HG02943 (cell line): Measurements from ENCODE around the gene AOC1.
"Not testable (repeated sequence)": the region's sequence is repeated elsewhere in the genome, so short reads cannot be mapped to it uniquely, and the experiment has no call there.

Experiments
- ATAC-seq: cut with Tn5 transposase; IDR thresholded peaks from one replicate; pipeline ENCODE4 v1.9.1; 2021; ENCODE audit warnings: mild to moderate bottlenecking, low read depth, moderate library complexity; ENCODE audit not compliant: unreplicated experiment

Gene AOC1

GRCh38 chr7:150852371-150852905, at the start of gene AOC1:
AOC1 (plus strand) TSS chr7:150852517; CDS start chr7:150856471, 3,954 bp downstream.
- ATAC-seq: no peak

GRCh38 chr7:150803161-150803860, 49.0 kb upstream of the AOC1 start:
- no peak for ATAC-seq

DNA sequence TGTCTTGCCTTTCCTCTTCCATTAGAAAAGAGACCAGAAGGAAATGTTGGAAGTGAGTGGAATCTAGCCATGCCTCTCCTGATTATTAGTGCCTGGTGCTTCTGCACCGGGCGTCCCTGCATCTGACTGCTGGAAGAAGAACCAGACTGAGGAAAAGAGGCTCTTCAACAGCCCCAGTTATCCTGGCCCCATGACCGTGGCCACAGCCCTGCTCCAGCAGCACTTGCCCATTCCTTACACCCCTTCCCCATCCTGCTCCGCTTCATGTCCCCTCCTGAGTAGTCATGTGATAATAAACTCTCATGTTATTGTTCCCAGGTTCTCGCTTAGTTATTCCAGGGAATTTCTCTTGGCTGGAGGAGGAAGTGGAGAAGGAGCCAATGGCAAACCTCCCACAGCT, 47.5 kb upstream of the AOC1 start:
- no peak for ATAC-seq

DNA sequence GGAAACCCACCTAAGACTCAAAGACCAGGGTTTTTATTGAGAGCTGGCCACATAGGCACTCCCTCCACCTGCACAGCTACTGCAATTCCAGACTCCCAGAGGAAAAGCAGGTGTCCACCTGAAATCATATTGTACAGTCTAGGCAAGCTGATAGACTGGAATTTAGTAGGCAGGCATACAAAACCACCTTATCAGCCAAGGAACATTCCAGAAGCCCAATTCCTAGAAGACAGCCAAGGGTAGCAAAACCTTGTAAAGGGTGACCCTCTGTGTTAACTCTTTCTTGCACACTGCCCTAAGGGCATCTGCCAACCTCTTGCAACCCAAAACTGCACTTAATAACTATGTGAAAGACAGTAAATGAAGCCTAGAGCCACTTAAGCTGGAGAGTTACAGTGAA, 46.5 kb upstream of the AOC1 start:
- ATAC-seq: no peak

DNA sequence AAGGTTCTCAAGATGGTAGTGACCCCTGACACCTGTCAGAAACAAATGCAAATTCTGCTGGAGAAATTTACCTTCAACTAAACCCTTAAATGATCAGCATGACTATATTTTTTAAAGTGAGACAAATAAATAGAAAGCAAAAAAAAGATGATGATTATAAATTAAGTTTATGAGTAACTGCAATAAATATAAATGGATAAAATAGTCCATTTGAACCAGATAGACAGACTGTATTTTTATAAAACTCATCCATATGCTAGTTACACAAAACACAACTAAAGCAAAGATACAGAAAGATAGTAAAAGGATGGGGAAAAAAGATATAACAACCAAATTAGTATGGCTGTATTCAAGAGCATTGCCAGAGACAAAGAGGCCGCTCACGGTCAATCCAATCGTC, 45.9 kb upstream of the AOC1 start:
- ATAC-seq: no peak

DNA sequence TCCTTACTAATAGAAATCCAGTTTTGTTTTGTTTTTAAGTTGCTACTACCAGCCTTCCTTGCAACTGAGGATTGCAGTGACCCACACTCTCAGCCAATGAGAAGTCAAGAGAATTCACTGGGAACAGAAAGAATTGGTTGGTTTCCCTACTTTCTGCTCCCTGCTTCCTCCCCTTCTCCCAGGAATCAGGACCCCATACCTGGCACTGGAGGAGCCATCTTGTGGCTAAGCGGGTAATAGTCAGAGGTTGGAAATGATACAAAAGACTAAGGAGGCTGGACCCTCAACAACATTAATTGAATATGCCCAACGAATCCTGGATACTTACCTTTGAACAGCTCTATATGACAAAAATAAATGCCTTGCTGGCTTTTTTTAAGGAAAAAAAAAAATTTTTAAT, 45.5 kb upstream of the AOC1 start:
- ATAC-seq: no peak

DNA sequence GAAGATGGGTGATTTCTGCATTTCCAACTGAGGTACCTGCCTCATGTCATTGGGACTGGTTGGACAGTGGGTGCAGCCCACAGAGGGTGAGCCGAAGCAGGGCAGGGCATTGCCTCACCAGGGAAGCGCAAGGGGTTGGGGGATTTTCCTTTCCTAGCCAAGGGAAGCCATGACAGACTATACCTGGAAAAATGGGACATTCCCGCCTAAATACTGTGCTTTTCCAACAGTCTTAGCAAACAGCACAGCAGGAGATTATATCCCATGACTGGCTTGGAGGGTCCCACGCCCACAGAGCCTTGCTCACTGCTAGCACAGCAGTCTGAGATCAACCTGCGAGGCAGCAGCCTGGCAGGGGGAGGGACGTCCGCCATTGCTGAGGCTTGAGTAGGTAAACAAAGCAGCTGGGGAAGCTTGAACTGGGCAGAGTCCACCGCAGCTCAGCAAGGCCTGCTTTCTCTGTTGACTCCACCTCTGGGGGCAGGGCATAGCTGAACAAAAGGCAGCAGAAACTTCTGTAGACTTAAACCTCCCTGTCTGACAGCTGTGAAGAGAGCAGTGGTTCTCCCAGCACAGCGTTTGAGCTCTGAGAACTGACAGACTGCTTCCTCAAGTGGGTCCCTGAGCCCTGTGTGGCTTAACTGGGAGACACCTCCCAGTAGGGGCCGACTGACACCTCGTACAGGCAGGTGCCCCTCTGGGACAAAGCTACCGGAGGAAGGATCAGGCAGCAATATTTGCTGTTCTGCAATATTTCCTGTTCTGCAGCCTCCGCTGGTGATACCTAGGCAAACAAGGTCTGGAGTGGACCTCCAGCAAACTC, 44.5 kb upstream of the AOC1 start:
- not testable (repeated sequence) for ATAC-seq

DNA sequence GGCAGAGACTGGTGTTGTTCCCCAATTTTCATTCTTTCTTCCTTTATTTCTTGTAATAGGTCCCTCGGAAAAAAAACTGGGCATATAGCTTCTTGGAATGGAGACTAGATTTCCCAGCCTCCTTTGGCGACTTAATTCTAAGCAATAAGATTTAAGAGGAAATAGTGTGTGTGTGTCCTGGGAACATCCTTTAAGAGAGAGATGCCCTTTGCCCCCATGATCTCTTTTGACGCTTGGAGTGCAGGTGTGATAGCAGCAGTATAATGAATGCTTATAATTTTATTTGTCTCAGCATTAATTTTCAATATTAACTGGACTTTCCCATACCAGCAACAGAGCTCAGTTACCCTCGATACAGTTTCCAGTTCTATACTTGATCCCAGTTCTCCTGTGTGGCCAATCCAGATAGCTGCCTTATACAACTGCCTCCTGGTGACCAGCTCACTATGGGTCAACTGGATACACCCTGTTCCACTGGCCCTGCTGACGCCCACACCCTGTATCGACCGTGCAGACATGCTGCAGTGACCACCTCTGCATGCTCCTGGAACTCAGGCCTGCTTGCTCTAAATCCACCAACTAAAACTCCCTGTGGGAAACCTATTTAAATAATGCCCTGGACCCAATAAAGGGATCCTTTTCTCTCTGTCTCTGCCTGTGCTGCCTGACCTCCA, 37.9 kb upstream of the AOC1 start:
- ATAC-seq: no peak

DNA sequence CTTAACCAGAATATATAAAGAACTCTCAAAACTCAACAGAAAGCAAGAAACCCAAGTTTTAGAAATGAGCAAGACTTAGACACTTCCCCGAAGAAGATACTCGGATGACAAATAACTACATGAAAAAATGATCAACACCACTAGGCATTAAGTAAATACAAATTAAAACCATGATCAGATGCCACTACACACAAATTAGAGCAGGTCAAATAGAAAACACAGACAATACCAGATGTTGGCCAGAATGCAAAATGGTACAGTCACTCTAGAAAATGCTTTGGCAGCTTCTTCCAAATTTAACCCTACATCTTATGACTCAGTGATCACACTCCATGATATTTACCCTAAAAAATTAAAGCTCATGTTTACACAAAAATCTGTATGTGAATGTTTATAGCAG, 33.3 kb upstream of the AOC1 start:
- ATAC-seq: no peak

DNA sequence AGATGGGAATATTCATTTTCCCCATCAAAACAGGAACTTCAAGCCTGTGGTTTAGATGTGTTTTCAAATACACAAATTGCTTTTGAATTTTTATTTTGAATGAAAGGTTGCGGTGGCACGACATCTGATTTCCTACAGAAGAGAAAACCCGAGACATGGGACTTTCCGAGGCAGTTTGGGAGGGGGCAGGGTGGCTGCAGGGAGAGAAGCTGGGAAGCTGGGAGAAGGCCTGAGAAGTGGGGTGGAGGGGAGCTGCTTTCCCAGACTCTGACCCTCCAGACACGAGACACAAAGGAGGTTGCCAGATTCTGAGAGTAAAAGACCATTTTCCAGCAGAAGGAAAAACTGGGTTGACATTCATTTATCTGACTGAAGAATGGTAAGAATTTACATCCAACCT, 32.2 kb upstream of the AOC1 start:
- no peak for ATAC-seq

DNA sequence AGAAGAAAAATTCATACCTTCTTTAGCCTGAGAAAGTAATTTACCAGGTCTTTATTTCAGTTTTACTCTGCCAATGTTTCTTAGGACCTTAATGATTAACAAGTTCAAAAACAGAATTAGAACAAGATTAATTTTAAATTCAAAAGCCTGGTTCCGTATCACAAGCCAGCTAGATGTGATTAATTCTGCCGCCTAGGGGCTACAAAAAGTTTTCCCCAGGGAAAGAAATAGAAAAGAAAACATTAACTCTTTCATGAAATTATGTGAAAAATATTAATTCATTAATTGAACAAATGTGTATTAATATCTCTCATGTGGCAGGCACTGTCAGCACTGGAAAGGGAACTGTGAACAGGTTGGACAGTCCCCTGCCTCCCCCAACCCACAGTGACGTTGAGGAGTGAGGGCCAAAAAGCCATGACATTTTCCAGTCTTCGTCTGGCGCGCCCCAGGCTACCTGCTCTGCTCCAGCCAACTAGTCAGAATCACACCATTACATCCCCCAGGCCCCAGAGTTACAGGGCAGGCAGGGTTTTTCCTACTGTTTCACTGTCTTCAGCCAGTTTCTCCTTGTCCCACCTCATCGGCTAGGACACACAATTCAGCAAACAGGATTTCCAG, 31.6 kb upstream of the AOC1 start:
- no peak for ATAC-seq

GRCh38 chr7:150823043-150823442, 29.3 kb upstream of the AOC1 start:
- no peak for ATAC-seq

GRCh38 chr7:150823484-150824126, 28.7 kb upstream of the AOC1 start:
- ATAC-seq: no peak

GRCh38 chr7:150824379-150825177, 27.7 kb upstream of the AOC1 start:
- ATAC-seq: no peak

DNA sequence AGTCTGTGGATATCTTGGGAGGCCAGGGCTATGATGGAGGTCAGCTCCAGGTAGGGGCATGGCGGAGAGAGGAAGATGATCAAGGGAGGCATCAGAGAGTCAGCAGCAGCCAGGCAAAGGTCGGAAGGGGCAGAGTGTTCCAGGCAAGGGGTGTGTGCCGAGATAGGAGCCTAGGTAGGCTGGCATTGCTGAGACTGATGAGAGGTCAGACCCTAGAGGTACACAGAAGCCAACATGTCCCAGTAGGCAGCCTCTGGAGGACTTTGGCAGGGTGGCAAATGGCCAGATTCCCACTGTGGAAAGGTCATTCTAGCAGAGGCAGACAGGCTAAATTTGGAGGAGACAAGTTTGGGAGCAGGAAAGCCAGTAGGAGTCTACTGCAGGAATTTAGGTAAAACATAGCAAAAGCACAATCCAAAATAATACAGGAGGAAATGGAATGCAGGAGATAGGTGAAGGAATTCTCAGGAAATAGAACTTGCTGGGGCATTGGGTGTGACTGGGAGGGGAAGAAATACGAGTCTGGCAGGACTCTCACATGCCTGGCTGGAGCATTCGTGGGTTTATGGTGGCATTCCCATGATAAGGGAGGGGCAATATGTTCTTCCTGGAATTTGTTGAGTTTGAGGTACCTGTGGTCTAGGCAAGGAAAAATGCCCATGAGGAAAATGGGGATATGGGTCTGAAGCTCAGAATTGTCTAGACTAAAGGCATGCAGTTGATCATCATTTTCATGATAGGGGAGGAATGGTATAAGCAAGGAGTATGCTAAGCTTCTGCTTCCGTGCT, 26.1 kb upstream of the AOC1 start:
- ATAC-seq: no peak

- ATAC-seq: no peak
Observed at GRCh38 chr7:150828384-150828783, 23.9 kb upstream of the AOC1 start.

GRCh38 chr7:150829426-150829825, 22.9 kb upstream of the AOC1 start:
- no peak for ATAC-seq

DNA sequence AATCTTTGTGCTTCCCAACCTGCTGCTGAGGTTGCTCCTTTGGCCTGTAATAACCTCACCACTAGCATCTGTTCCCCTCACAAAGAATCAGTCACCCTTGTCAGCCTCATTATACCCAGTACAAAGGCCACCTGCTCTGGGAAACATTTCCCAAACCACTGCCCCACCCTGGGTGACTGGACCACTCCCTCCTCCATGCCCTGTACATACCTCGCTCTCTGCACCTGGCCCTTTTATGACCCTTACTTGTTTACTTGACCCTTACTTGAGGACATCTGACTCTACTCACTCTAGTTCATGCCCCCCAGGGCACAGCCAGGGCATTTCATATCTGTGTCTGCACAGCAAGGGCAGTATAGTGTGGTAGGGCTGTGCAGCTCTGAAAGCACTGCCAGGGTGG, 21.4 kb upstream of the AOC1 start:
- no peak for ATAC-seq

- no peak for ATAC-seq
Observed at GRCh38 chr7:150831851-150832250, 20.5 kb upstream of the AOC1 start.
